CD4-positive, alpha-beta memory T cell (primary cell): ENCODE measurements around the gene SPATS2. TPM values are rescaled to one million over a fixed set of nuclear protein-coding genes. Genes with fewer than 3 reads are reported as not detected.

ENCODE experiments used
- CTCF ChIA-PET: fragments of 350-600 bp; sonication (Branson Sonifier 250); formaldehyde crosslinking; loops from one replicate; lab custom pipeline; 2021; ENCODE audit warnings: inconsistent platforms; ENCODE audit not compliant: partially characterized antibody; lab: Charles Lee
- POLR2A ChIA-PET: fragments of 350-600 bp; sonication (Branson Sonifier 250); formaldehyde crosslinking; loops from one replicate; lab custom pipeline; 2021; ENCODE audit not compliant: partially characterized antibody; lab: Charles Lee
- DNase-seq, 5 donors: peaks; one replicate each; pipeline versions ENCODE4 v3.0.0 to v3.0.0-alpha.2; 2020 to 2022; ENCODE audit warnings: mixed read lengths in 1 of 5
- H3K27ac ChIP-seq: one replicate; pipeline ENCODE4 v1.7.0; 2013; ENCODE audit warnings: low read depth, low read length
- H3K27me3 ChIP-seq: 2 replicates; pipeline ENCODE4 v1.7.0; 2013; ENCODE audit warnings: mild to moderate bottlenecking, low read length, moderate library complexity; ENCODE audit not compliant: insufficient read depth
- H3K36me3 ChIP-seq: 2 replicates; pipeline ENCODE4 v1.7.0; 2013; ENCODE audit warnings: mild to moderate bottlenecking, low read length, moderate library complexity; ENCODE audit not compliant: insufficient read depth
- H3K4me1 ChIP-seq: 2 replicates; pipeline ENCODE4 v1.7.0; 2013; ENCODE audit warnings: mild to moderate bottlenecking, low read length, moderate library complexity; ENCODE audit not compliant: insufficient read depth
- H3K4me3 ChIP-seq, 2 donors: one replicate each; pipeline ENCODE4 v1.7.0; 2013; ENCODE audit warnings: low read length in 2 of 2, mild to moderate bottlenecking in 1 of 2
- H3K9me3 ChIP-seq, 2 donors: one replicate each; pipeline ENCODE4 v1.7.0; 2013; ENCODE audit warnings: low read length in 2 of 2, control low read depth in 1 of 2; ENCODE audit not compliant: control insufficient read depth in 1 of 2
- H3K27ac Mint-ChIP-seq, 7 donors: one replicate each; pipeline ENCODE4 v1.8.0; 2020 to 2021; ENCODE audit warnings: mixed read lengths in 7 of 7, mild to moderate bottlenecking in 6 of 7, inconsistent platforms in 3 of 7, moderate library complexity in 3 of 7
- H3K27me3 Mint-ChIP-seq, 2 donors: one replicate each; pipeline ENCODE4 v1.8.0; 2020 to 2021; ENCODE audit warnings: mixed read lengths in 2 of 2
- H3K36me3 Mint-ChIP-seq, 2 donors: one replicate each; pipeline ENCODE4 v1.8.0; 2020 to 2021; ENCODE audit warnings: mixed read lengths in 2 of 2, inconsistent platforms in 1 of 2, mild to moderate bottlenecking in 1 of 2
- H3K4me1 Mint-ChIP-seq, 4 donors: one replicate each; pipeline ENCODE4 v1.8.0; 2020 to 2021; ENCODE audit warnings: mixed read lengths in 4 of 4, mild to moderate bottlenecking in 1 of 4
- H3K4me3 Mint-ChIP-seq, 8 donors: one replicate each; pipeline ENCODE4 v1.8.0; 2020 to 2021; ENCODE audit warnings: mixed read lengths in 8 of 8, mild to moderate bottlenecking in 7 of 8, moderate library complexity in 6 of 8, inconsistent platforms in 3 of 8
- H3K9me3 Mint-ChIP-seq, 8 donors: one replicate each; pipeline ENCODE4 v1.8.0; 2020 to 2021; ENCODE audit warnings: mixed read lengths in 8 of 8, mild to moderate bottlenecking in 5 of 8, inconsistent platforms in 3 of 8, moderate library complexity in 1 of 8
- intact Hi-C: fragments of 100-400 bp; cut with micrococcal nuclease; formaldehyde crosslinking; loops from one replicate; pipeline ENCODE4 v1.15.1; 2023
- polyA plus RNA-seq, 2 donors: library from polyadenylated mRNA; unstranded; fragments of 300-500 nt; fragmentation: Illumina TruSeq; gene quantifications; one replicate each; pipeline ENCODE4 v1.2.3, GENCODE V29; 2021
- total RNA-seq, 2 experiments: library from RNA; stranded (reverse); gene quantifications; one replicate each; pipeline ENCODE4 v1.2.3, GENCODE V29; 2021

SPATS2 gene
- total and polyA plus RNA-seq, 4 experiments from 2014 or later: 4.3 to 7.8 (median 5.0) TPM

GRCh38 chr12:49564686-49565405, 197.6 kb downstream of the SPATS2 start:
- Histone ChIP-seq H3K36me3 (peaks cover 47% of the 10 kb centered on the region), H3K4me3 (no peak overlapping the region), H3K27me3 (no peaks in the 10 kb centered on the region), H3K9me3 (no peaks in the 10 kb centered on the region), H3K4me1 (peaks cover 49% of the 10 kb centered on the region), H3K27ac (no peak overlapping the region)
- Mint-ChIP-seq H3K27me3 (no peaks in the 10 kb centered on the region), H3K36me3 (peaks cover 30 to 57% of the 10 kb centered on the region in 2 donors), H3K9me3 (peaks cover 0 to 2% (median 0%) of the 10 kb centered on the region in 8 donors), H3K27ac (peak overlapping the region in 5 of 7 donors; percentile 36 to 75 (median 56)), H3K4me1 (peaks cover 28 to 62% (median 41%) of the 10 kb centered on the region in 4 donors), H3K4me3 (peak overlapping the region in 6 of 8 donors; percentile 17 to 61 (median 51))
- intact Hi-C loops: loop anchor here (5.0 kb wide), 1 partner anchor 198 kb away; the partner anchor contains the start of gene SPATS2
- POLR2A ChIA-PET: interaction anchor here (1.7 kb wide), 1 partner anchor 198 kb away, joined by 6 read pairs; the partner anchor contains the start of gene SPATS2
- no peak for DNase-seq
- CTCF ChIA-PET: interaction anchor here (0.7 to 2.4 kb wide), 3 partner anchors 14 to 20 kb away, joined by 3 to 9 read pairs (median 3); no protein-coding TSS in a partner anchor

GRCh38 chr12:49565406-49566265, 198.4 kb downstream of the SPATS2 start:
- no peak overlapping the region for H3K27ac ChIP-seq
- H3K27me3 ChIP-seq: no peaks in the 10 kb centered on the region
- Mint-ChIP-seq H3K4me1 (peaks cover 29 to 66% (median 44%) of the 10 kb centered on the region in 4 donors), H3K9me3 (peaks cover 0 to 2% (median 0%) of the 10 kb centered on the region in 8 donors), H3K4me3 (peak overlapping the region in 7 of 8 donors; percentile 31 to 54 (median 49)), H3K36me3 (peaks cover 25 to 52% of the 10 kb centered on the region in 2 donors), H3K27me3 (no peaks in the 10 kb centered on the region), H3K27ac (peak overlapping the region in 6 of 7 donors; percentile 17 to 75 (median 74))
- H3K36me3 ChIP-seq: peaks cover 39% of the 10 kb centered on the region
- H3K4me3 ChIP-seq: no peak overlapping the region
- POLR2A ChIA-PET: interaction anchor here (1.7 kb wide), 1 partner anchor 199 kb away, joined by 6 read pairs; the partner anchor contains the start of gene SPATS2
- CTCF ChIA-PET: interaction anchor here (0.5 to 2.0 kb wide), 4 partner anchors 13 to 418 kb away, joined by 3 to 6 read pairs (median 4); partner anchors contain the start of gene PRPF40B
- no peaks in the 10 kb centered on the region for H3K9me3 ChIP-seq
- intact Hi-C loops: loop anchor here (5.0 kb wide), 1 partner anchor 198 kb away; the partner anchor contains the start of gene SPATS2
- peaks cover 49% of the 10 kb centered on the region for H3K4me1 ChIP-seq
- DNase-seq: no peak

GRCh38 chr12:49566361-49566760, 199.1 kb downstream of the SPATS2 start:
- ChIA-PET POLR2A (interaction anchor here (0.9 to 2.3 kb wide), 5 partner anchors 13 to 199 kb away, joined by 3 to 18 read pairs (median 10); partner anchors contain the start of genes PRPF40B, SPATS2 and TMBIM6), CTCF (interaction anchor here (0.5 to 2.0 kb wide), 5 partner anchors 12 to 419 kb away, joined by 3 to 6 read pairs (median 4); partner anchors contain the start of gene PRPF40B)
- peak overlapping the region in 3 of 8 donors; percentile 56 to 99 (median 95) for H3K4me3 Mint-ChIP-seq
- intact Hi-C loops: loop anchor here (5.0 kb wide), 1 partner anchor 199 kb away; the partner anchor contains the start of gene SPATS2
- H3K27me3 Mint-ChIP-seq: no peaks in the 10 kb centered on the region
- H3K27ac Mint-ChIP-seq: peak overlapping the region in 2 of 7 donors; percentile 53 to 58
- no peak for DNase-seq
- H3K36me3 Mint-ChIP-seq: peaks cover 20 to 47% of the 10 kb centered on the region in 2 donors
- Histone ChIP-seq H3K4me1 (peaks cover 49% of the 10 kb centered on the region), H3K4me3 (no peak overlapping the region), H3K27ac (no peak overlapping the region), H3K36me3 (peaks cover 33% of the 10 kb centered on the region), H3K9me3 (no peaks in the 10 kb centered on the region), H3K27me3 (no peaks in the 10 kb centered on the region)
- peaks cover 31 to 69% (median 50%) of the 10 kb centered on the region in 4 donors for H3K4me1 Mint-ChIP-seq
- peaks cover 0 to 2% (median 0%) of the 10 kb centered on the region in 8 donors for H3K9me3 Mint-ChIP-seq

- ChIA-PET CTCF (interaction anchor here (1.0 to 2.0 kb wide), 6 partner anchors 11 to 211 kb away, joined by 3 to 6 read pairs (median 4); partner anchors contain the start of gene PRPF40B), POLR2A (interaction anchor here (0.6 to 2.4 kb wide), 11 partner anchors 11 to 437 kb away, joined by 3 to 19 read pairs (median 5); partner anchors contain the start of genes KCNH3, PRPF40B, SPATS2 and TMBIM6)
- H3K36me3 ChIP-seq: peaks cover 25% of the 10 kb centered on the region
- no peak for DNase-seq
- no peaks in the 10 kb centered on the region for H3K27me3 Mint-ChIP-seq
- H3K27me3 ChIP-seq: no peaks in the 10 kb centered on the region
- peaks cover 33 to 73% (median 55%) of the 10 kb centered on the region in 4 donors for H3K4me1 Mint-ChIP-seq
- peaks cover 19 to 40% of the 10 kb centered on the region in 2 donors for H3K36me3 Mint-ChIP-seq
- H3K9me3 Mint-ChIP-seq: peaks cover 0 to 2% (median 0%) of the 10 kb centered on the region in 8 donors
- H3K27ac ChIP-seq: peak overlapping the region; percentile 89
- peaks cover 49% of the 10 kb centered on the region for H3K4me1 ChIP-seq
- peak overlapping the region; percentile 93 to 100 (median 99) for H3K27ac Mint-ChIP-seq
- no peaks in the 10 kb centered on the region for H3K9me3 ChIP-seq
- peak overlapping the region; percentile 88 to 100 for H3K4me3 ChIP-seq
- H3K4me3 Mint-ChIP-seq: peak overlapping the region; percentile 92 to 100 (median 99)
- intact Hi-C loops: loop anchor here (5.0 kb wide), 1 partner anchor 200 kb away; the partner anchor contains the start of gene SPATS2
These were observed 200.0 kb downstream of the SPATS2 start for GRCh38 chr12:49567302-49567610.

GRCh38 chr12:49567611-49568441, 200.6 kb downstream of the SPATS2 start, which contains the start of gene MCRS1:
Gene MCRS1, minus strand, starts transcription at chr12:49568142. Its CDS starts 1,411 bp downstream, at chr12:49566731.
- peak; percentile 92 to 94 (median 93) for DNase-seq
- H3K36me3 ChIP-seq: peaks cover 20% of the 10 kb centered on the region
- no peaks in the 10 kb centered on the region for H3K9me3 ChIP-seq
- H3K4me3 Mint-ChIP-seq: peak within 1 kb of the TSS; percentile 92 to 100 (median 99)
- peaks cover 14 to 35% of the 10 kb centered on the region in 2 donors for H3K36me3 Mint-ChIP-seq
- intact Hi-C loops: loop anchor here (1.0 to 5.0 kb wide), 6 partner anchors 15 to 201 kb away; partner anchors contain the start of genes FMNL3, PRPF40B, SPATS2 and TMBIM6
- peak within 1 kb of the TSS; percentile 93 to 100 (median 99) for H3K27ac Mint-ChIP-seq
- peak within 1 kb of the TSS; percentile 89 for H3K27ac ChIP-seq
- H3K9me3 Mint-ChIP-seq: peaks cover 0 to 2% (median 0%) of the 10 kb centered on the region in 8 donors
- no peaks in the 10 kb centered on the region for H3K27me3 Mint-ChIP-seq
- peaks cover 49% of the 10 kb centered on the region for H3K4me1 ChIP-seq
- ChIA-PET CTCF (interaction anchor here (1.0 to 2.0 kb wide), 5 partner anchors 11 to 210 kb away, joined by 3 to 6 read pairs (median 4); partner anchors contain the start of gene PRPF40B), POLR2A (interaction anchor here (0.6 to 2.4 kb wide), 10 partner anchors 11 to 437 kb away, joined by 3 to 19 read pairs (median 5); partner anchors contain the start of genes KCNH3, PRPF40B, SPATS2 and TMBIM6)
- H3K27me3 ChIP-seq: no peaks in the 10 kb centered on the region
- peak within 1 kb of the TSS; percentile 88 to 100 for H3K4me3 ChIP-seq
- peaks cover 32 to 71% (median 54%) of the 10 kb centered on the region in 4 donors for H3K4me1 Mint-ChIP-seq
